GM23248 (cell line): ENCODE measurements around the gene ROCK2. TPM values are rescaled to one million over a fixed set of nuclear protein-coding genes. Genes with fewer than 3 reads are reported as not detected.
"Not testable (repeated sequence)": the region's sequence is repeated elsewhere in the genome, so short reads cannot be mapped to it uniquely, and the experiment has no call there.

ENCODE experiments used
- DNase-seq: peaks from one replicate; pipeline ENCODE4 v3.0.0-alpha.2; 2015
- H2AFZ ChIP-seq: fragments of 200-600 bp; sonication (generic); 2 replicates; pipeline ENCODE4 v1.6.1; 2016; ENCODE audit warnings: antibody characterized with exemption
- H3F3A ChIP-seq: fragments of 200-600 bp; sonication (generic); 2 replicates; pipeline ENCODE4 v1.6.1; 2016; ENCODE audit warnings: mild to moderate bottlenecking, antibody characterized with exemption, mixed run types; ENCODE audit not compliant: insufficient read depth
- H3K27ac ChIP-seq: fragments of 200-600 bp; sonication (generic); 2 replicates; pipeline ENCODE4 v1.5.1; 2016; ENCODE audit warnings: mild to moderate bottlenecking
- H3K27me3 ChIP-seq: fragments of 200-600 bp; sonication (generic); replicated peaks from 2 replicates; pipeline ENCODE4 v1.6.1; 2016; ENCODE audit warnings: mild to moderate bottlenecking; ENCODE audit not compliant: insufficient read depth
- H3K36me3 ChIP-seq: fragments of 200-600 bp; sonication (generic); 2 replicates; pipeline ENCODE4 v1.6.1; 2016; ENCODE audit warnings: low read depth, mild to moderate bottlenecking
- H3K4me1 ChIP-seq: fragments of 200-600 bp; sonication (generic); 2 replicates; pipeline ENCODE4 v1.6.1; 2016; ENCODE audit warnings: mild to moderate bottlenecking; ENCODE audit not compliant: insufficient read depth
- H3K4me2 ChIP-seq: fragments of 200-600 bp; sonication (generic); one replicate; pipeline ENCODE4 v1.6.1; 2016; ENCODE audit warnings: mild to moderate bottlenecking; ENCODE audit not compliant: unreplicated experiment
- H3K4me3 ChIP-seq: fragments of 200-600 bp; sonication (generic); 2 replicates; pipeline ENCODE4 v1.5.1; 2016; ENCODE audit warnings: mild to moderate bottlenecking
- H3K79me2 ChIP-seq: fragments of 200-600 bp; sonication (generic); 2 replicates; pipeline ENCODE4 v1.6.1; 2016; ENCODE audit warnings: mild to moderate bottlenecking; ENCODE audit not compliant: insufficient read depth
- H3K9ac ChIP-seq: fragments of 200-600 bp; sonication (generic); 2 replicates; pipeline ENCODE4 v1.6.1; 2016; ENCODE audit warnings: mild to moderate bottlenecking
- H3K9me2 ChIP-seq: fragments of 200-600 bp; sonication (generic); 2 replicates; pipeline ENCODE4 v1.6.1; 2016; ENCODE audit warnings: mixed run types, mild to moderate bottlenecking, moderate library complexity; ENCODE audit not compliant: insufficient read depth
- H3K9me3 ChIP-seq: fragments of 200-600 bp; sonication (generic); one replicate; pipeline ENCODE4 v1.6.1; 2017; ENCODE audit warnings: low read depth
- H4K20me1 ChIP-seq: fragments of 200-600 bp; sonication (generic); 2 replicates; pipeline ENCODE4 v1.6.0; 2016; ENCODE audit not compliant: insufficient read depth
- EZH2 ChIP-seq: fragments of 200-600 bp; sonication (generic); IDR thresholded peaks from 2 replicates; pipeline ENCODE4 v1.6.1; 2018; ENCODE audit warnings: antibody characterized with exemption, mild to moderate bottlenecking; ENCODE audit not compliant: insufficient read depth, poor library complexity, severe bottlenecking
- EZH2phosphoT487 ChIP-seq: fragments of 200-600 bp; sonication (generic); IDR thresholded peaks from 2 replicates; pipeline ENCODE4 v1.6.1; 2018; ENCODE audit warnings: antibody characterized with exemption, moderate library complexity, mild to moderate bottlenecking, low read depth; ENCODE audit not compliant: insufficient read depth
- WGBS, 2 experiments: methylation state at CpG; one replicate each; pipeline ENCODE4 v1.1.6; 2015 to 2017; ENCODE audit warnings: low lambda C conversion rate in 2 of 2, low coverage in 1 of 2; ENCODE audit errors: missing lambda C conversion rate in 2 of 2; 5-methylcytosine and 5-hydroxymethylcytosine counted together
- in situ Hi-C: fragments of 300-500 bp; cut with MboI; formaldehyde crosslinking; loops from 2 replicates; pipeline ENCODE4 v1.15.0; 2020
- polyA plus RNA-seq: library from polyadenylated mRNA; unstranded; fragments of >200 nt; fragmentation: Nextera tagmentation; extraction: Ambion mirVana; gene quantifications from 2 replicates; pipeline ENCODE4 v1.2.1, GENCODE V29; 2016
- total RNA-seq: library from RNA; depleted of rRNA; stranded (reverse); fragments of >200 nt; shearing (Covaris generic); gene quantifications from 2 replicates; pipeline ENCODE4 v1.2.3, GENCODE V29; 2014

ROCK2 gene
- total and polyA plus RNA-seq, 2 experiments from 2014 or later, result 19.9 to 38.3 TPM

DNA sequence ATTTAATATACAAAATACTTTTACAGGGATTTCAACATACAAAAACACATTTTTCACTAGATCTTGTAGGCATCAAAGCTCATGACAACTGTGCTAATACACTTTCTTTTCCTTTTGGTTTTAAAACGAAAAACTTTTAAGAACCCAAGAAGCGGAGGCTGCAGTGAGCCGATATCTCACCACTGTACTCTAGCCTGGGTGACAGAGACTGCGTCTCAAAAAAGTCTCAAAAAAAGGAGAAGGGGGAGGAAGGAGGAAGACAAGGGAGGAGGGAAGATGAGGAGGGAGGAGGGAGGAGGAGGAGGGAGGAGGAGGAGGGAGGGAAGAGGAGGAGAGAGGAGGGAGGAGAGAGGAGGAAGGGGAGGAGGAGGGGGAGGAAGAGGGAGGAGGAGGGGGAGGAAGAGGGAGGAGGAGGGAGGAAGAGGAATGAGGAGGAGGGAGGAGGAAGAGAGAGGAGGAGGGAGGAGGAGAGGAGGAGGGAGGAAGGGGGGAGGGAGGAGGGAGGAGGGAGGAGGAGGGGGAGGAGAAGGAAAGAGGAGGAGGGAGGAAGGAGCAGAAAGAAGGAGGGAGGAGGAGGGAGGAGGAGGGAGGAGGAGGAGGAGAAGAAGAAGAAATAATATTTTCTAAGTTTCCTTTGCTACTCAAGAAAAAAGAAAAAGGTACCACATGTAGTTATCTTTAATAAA lies 13.8 kb downstream of the ROCK2 start:
- H2AFZ ChIP-seq, result no peak overlapping the region
- H4K20me1 ChIP-seq, result peaks cover 14% of the 10 kb centered on the region; the same call in 1 of the 2 replicates
- in situ Hi-C loops, result no loop called here
- no peaks in the 10 kb centered on the region for H3K9me2 ChIP-seq
- peak overlapping the region; percentile 71 for H3K27ac ChIP-seq
- DNase-seq, result peak; percentile 45
- peak overlapping the region; percentile 53 for H3K9ac ChIP-seq
- H3K79me2 ChIP-seq, result peaks cover 95% of the 10 kb centered on the region
- peak overlapping the region; percentile 52 for H3K4me3 ChIP-seq
- no peak for TF ChIP-seq EZH2phosphoT487
- no peak for TF ChIP-seq EZH2
- no peaks in the 10 kb centered on the region for H3K9me3 ChIP-seq
- no peaks in the 10 kb centered on the region for H3K27me3 ChIP-seq
- H3F3A ChIP-seq, result peaks cover 15% of the 10 kb centered on the region
- no peaks in the 10 kb centered on the region for H3K36me3 ChIP-seq
- peaks cover 31% of the 10 kb centered on the region for H3K4me1 ChIP-seq
- H3K4me2 ChIP-seq, result peak overlapping the region; percentile 70
- WGBS, 2 experiments, result 7 to 13% methylated on average over 4 of the region's 4 CpGs

GRCh38 chr2:11329776-11330175 lies 14.7 kb downstream of the ROCK2 start:
- Histone ChIP-seq H3K4me3 (peak overlapping the region; percentile 52), H3K4me2 (peak overlapping the region; percentile 70), H4K20me1 (peaks cover 16% of the 10 kb centered on the region; the same call in 1 of the 2 replicates), H3K79me2 (peaks cover 95% of the 10 kb centered on the region), H2AFZ (no peak overlapping the region), H3K27me3 (no peaks in the 10 kb centered on the region), H3K9me2 (no peaks in the 10 kb centered on the region), H3F3A (peaks cover 15% of the 10 kb centered on the region), H3K4me1 (peaks cover 26% of the 10 kb centered on the region), H3K36me3 (no peaks in the 10 kb centered on the region), H3K9me3 (no peaks in the 10 kb centered on the region), H3K27ac (peak overlapping the region; percentile 71), H3K9ac (peak overlapping the region; percentile 53)
- 0% methylated on average over 1 of the region's 1 CpG for WGBS, 2 experiments
- no peak for TF ChIP-seq EZH2phosphoT487
- no peak for TF ChIP-seq EZH2
- peak; percentile 82 for DNase-seq
- in situ Hi-C loops, result no loop called here

DNA sequence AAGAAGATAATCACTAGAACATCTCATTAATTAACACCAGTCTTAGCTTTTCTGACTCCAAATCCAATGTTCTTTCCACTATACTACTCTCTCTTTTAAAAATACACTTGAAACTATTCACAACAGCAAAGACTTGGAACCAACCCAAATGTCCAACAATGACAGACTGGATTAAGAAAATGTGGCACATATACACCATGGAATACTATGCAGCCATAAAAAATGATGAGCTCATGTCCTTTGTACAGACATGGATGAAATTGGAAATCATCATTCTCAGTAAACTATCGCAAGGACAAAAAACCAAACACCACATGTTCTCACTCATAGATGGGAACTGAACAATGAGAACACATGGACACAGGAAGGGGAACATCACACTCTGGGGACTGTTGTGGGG lies 15.9 kb downstream of the ROCK2 start:
- WGBS, 2 experiments, result 50 to 80% methylated on average over 1 of the region's 1 CpG
- Histone ChIP-seq H4K20me1 (peaks cover 13% of the 10 kb centered on the region; the same call in 1 of the 2 replicates), H3K4me1 (peaks cover 26% of the 10 kb centered on the region), H3F3A (peaks cover 15% of the 10 kb centered on the region), H3K79me2 (peaks cover 95% of the 10 kb centered on the region)
- H2AFZ ChIP-seq, H3K9ac ChIP-seq, H3K9me3 ChIP-seq, DNase-seq, H3K27me3 ChIP-seq, H3K9me2 ChIP-seq, H3K36me3 ChIP-seq, H3K4me2 ChIP-seq, H3K27ac ChIP-seq, H3K4me3 ChIP-seq, in situ Hi-C loops: not testable (repeated sequence)

DNA sequence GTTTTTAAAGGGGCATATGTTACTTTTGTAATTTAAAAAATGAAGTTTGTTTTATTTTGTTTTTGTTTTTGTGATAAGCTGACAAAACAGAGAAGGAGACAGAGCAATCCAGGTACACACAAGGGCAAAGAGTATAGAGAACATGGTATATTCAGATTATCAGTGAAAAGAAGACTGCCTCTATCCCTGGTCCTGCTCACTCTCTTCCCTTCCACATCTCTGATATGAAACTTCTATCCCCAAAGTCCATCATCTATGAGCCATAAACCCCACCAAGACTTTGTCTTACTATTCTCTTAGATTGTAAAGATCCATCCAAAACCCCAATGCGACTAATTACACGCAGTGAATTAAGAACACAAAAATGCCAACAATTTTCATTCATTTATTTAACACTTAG lies 16.6 kb downstream of the ROCK2 start:
- no peak overlapping the region for H3K27ac ChIP-seq
- H4K20me1 ChIP-seq, result peaks cover 6% of the 10 kb centered on the region; the same call in 1 of the 2 replicates
- peaks cover 15% of the 10 kb centered on the region for H3F3A ChIP-seq
- peaks cover 26% of the 10 kb centered on the region for H3K4me1 ChIP-seq
- in situ Hi-C loops, result no loop called here
- peaks cover 95% of the 10 kb centered on the region for H3K79me2 ChIP-seq
- H3K36me3 ChIP-seq, result no peaks in the 10 kb centered on the region
- no peaks in the 10 kb centered on the region for H3K9me2 ChIP-seq
- H3K9me3 ChIP-seq, result no peaks in the 10 kb centered on the region
- H3K4me2 ChIP-seq, result no peak overlapping the region
- TF ChIP-seq EZH2phosphoT487 (no peak), EZH2 (no peak)
- DNase-seq, result no peak
- WGBS, 2 experiments, result 91 to 96% methylated on average over 2 of the region's 2 CpGs
- H3K9ac ChIP-seq, result no peak overlapping the region
- H3K27me3 ChIP-seq, result no peaks in the 10 kb centered on the region
- no peak overlapping the region for H2AFZ ChIP-seq
- H3K4me3 ChIP-seq, result no peak overlapping the region
